CD4-positive, CD25-positive, alpha-beta regulatory T cell (primary cell): Measurements from ENCODE around the gene CENPP. TPM values are rescaled to one million over a fixed set of nuclear protein-coding genes. Genes with fewer than 3 reads are reported as not detected.

Source experiments
- ATAC-seq, 2 donors: fragments of 150-1000 bp; cut with Tn5 transposase; one replicate each; pipeline ENCODE4 v1.10.0; 2021; ENCODE audit warnings: low read depth in 2 of 2, moderate number of reproducible peaks in 2 of 2, moderate library complexity in 1 of 2
- DNase-seq, 3 donors: peaks; one replicate each; pipeline versions ENCODE4 v3.0.0 to v3.0.0-alpha.2; 2012 to 2022; ENCODE audit warnings: mixed read lengths in 1 of 3
- H3K27ac ChIP-seq: one replicate; pipeline ENCODE4 v1.7.0; 2013; ENCODE audit warnings: mild to moderate bottlenecking, low read length; ENCODE audit not compliant: insufficient read depth, poor library complexity, severe bottlenecking
- H3K27me3 ChIP-seq: one replicate; pipeline ENCODE4 v1.7.0; 2013; ENCODE audit warnings: low read length; ENCODE audit not compliant: control insufficient read depth, insufficient read depth
- H3K36me3 ChIP-seq: one replicate; pipeline ENCODE4 v1.7.0; 2013; ENCODE audit warnings: mild to moderate bottlenecking, low read length, moderate library complexity; ENCODE audit not compliant: control insufficient read depth, insufficient read depth
- H3K4me1 ChIP-seq: 2 replicates; pipeline ENCODE4 v1.7.0; 2013; ENCODE audit warnings: mild to moderate bottlenecking, low read length; ENCODE audit not compliant: insufficient read depth, control insufficient read depth, poor library complexity, severe bottlenecking
- H3K4me3 ChIP-seq: one replicate; pipeline ENCODE4 v1.7.0; 2013; ENCODE audit warnings: low read depth, mild to moderate bottlenecking, low read length, moderate library complexity
- H3K9me3 ChIP-seq, 2 experiments: 1 replicate in 1 of 2; 2 replicates in 1 of 2; pipeline ENCODE4 v1.7.0; 2013; ENCODE audit warnings: low read length in 2 of 2, mild to moderate bottlenecking in 1 of 2, moderate library complexity in 1 of 2; ENCODE audit not compliant: control insufficient read depth in 2 of 2
- H3K27ac Mint-ChIP-seq, 3 donors: one replicate each; pipeline ENCODE4 v1.8.0; 2020 to 2022; ENCODE audit warnings: mild to moderate bottlenecking in 3 of 3, mixed read lengths in 3 of 3, moderate library complexity in 2 of 3
- H3K27me3 Mint-ChIP-seq: one replicate; pipeline ENCODE4 v1.8.0; 2022; ENCODE audit warnings: mild to moderate bottlenecking, mixed read lengths
- H3K36me3 Mint-ChIP-seq: one replicate; pipeline ENCODE4 v1.8.0; 2020; ENCODE audit warnings: mixed read lengths
- H3K4me1 Mint-ChIP-seq, 4 donors: one replicate each; pipeline ENCODE4 v1.8.0; 2020 to 2022; ENCODE audit warnings: mixed read lengths in 4 of 4, mild to moderate bottlenecking in 1 of 4
- H3K4me3 Mint-ChIP-seq, 4 donors: one replicate each; pipeline ENCODE4 v1.8.0; 2020 to 2022; ENCODE audit warnings: mild to moderate bottlenecking in 4 of 4, mixed read lengths in 4 of 4, moderate library complexity in 3 of 4
- H3K9me3 Mint-ChIP-seq, 7 donors: one replicate each; pipeline ENCODE4 v1.8.0; 2020 to 2022; ENCODE audit warnings: mixed read lengths in 7 of 7, mild to moderate bottlenecking in 3 of 7, moderate library complexity in 2 of 7
- polyA plus RNA-seq, 4 donors: library from polyadenylated mRNA; unstranded; fragments of 300-500 nt; fragmentation: Illumina TruSeq; gene quantifications; one replicate each; pipeline ENCODE4 v1.2.3, GENCODE V29; 2021
- total RNA-seq: library from RNA; stranded (reverse); gene quantifications from one replicate; pipeline ENCODE4 v1.2.3, GENCODE V29; 2022

CENPP gene
- total and polyA plus RNA-seq, 5 donors from 2014 or later, result 2.7 to 6.1 (median 4.4) TPM

GRCh38 chr9:92612816-92613215, 287.1 kb downstream of the CENPP start:
- Mint-ChIP-seq H3K9me3 (no peaks in the 10 kb centered on the region), H3K4me1 (no peaks in the 10 kb centered on the region), H3K27me3 (no peaks in the 10 kb centered on the region), H3K36me3 (peaks cover 27% of the 10 kb centered on the region), H3K27ac (no peak overlapping the region), H3K4me3 (no peak overlapping the region)
- no peak overlapping the region for H3K27ac ChIP-seq
- DNase-seq (no peak), ATAC-seq (no peak)
- H3K4me3 ChIP-seq, result no peak overlapping the region
- no peaks in the 10 kb centered on the region for H3K4me1 ChIP-seq
- no peaks in the 10 kb centered on the region for H3K27me3 ChIP-seq
- H3K36me3 ChIP-seq, result peaks cover 43% of the 10 kb centered on the region
- no peaks in the 10 kb centered on the region for H3K9me3 ChIP-seq

- DNase-seq (no peak), ATAC-seq (no peak)
- Histone ChIP-seq H3K4me1 (no peaks in the 10 kb centered on the region), H3K27me3 (no peaks in the 10 kb centered on the region), H3K4me3 (no peak overlapping the region), H3K27ac (no peak overlapping the region), H3K36me3 (peaks cover 50% of the 10 kb centered on the region), H3K9me3 (no peaks in the 10 kb centered on the region)
- Mint-ChIP-seq H3K27ac (no peak overlapping the region), H3K36me3 (peaks cover 27% of the 10 kb centered on the region), H3K9me3 (no peaks in the 10 kb centered on the region), H3K27me3 (no peaks in the 10 kb centered on the region), H3K4me1 (no peaks in the 10 kb centered on the region), H3K4me3 (no peak overlapping the region)
Observed at GRCh38 chr9:92613268-92614122, 287.7 kb downstream of the CENPP start.

DNA sequence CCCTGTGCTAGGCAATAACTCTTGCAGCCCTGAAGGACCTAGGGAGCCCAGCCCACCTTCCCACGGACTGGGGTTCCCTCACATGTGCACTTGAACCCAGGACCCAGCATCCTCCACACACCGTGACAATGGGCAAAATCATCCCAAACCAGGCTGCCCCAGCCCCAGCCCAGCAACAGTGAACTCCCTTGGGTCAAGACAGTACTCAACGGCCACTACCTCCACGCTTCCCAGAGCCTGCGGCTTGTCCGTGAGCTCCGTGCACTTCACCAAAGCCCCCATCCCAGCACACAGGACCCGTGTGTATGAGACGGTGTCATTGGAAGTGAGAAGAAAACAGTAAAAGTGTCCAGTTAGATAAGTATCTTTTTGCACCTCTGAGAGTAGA, 288.4 kb downstream of the CENPP start:
- Mint-ChIP-seq H3K4me3 (no peak overlapping the region), H3K27ac (no peak overlapping the region), H3K27me3 (no peaks in the 10 kb centered on the region), H3K9me3 (no peaks in the 10 kb centered on the region), H3K36me3 (peaks cover 33% of the 10 kb centered on the region), H3K4me1 (no peaks in the 10 kb centered on the region)
- Histone ChIP-seq H3K36me3 (peaks cover 56% of the 10 kb centered on the region), H3K4me3 (no peak overlapping the region), H3K9me3 (no peaks in the 10 kb centered on the region), H3K27me3 (no peaks in the 10 kb centered on the region), H3K4me1 (no peaks in the 10 kb centered on the region), H3K27ac (no peak overlapping the region)
- DNase-seq (no peak), ATAC-seq (no peak)

DNA sequence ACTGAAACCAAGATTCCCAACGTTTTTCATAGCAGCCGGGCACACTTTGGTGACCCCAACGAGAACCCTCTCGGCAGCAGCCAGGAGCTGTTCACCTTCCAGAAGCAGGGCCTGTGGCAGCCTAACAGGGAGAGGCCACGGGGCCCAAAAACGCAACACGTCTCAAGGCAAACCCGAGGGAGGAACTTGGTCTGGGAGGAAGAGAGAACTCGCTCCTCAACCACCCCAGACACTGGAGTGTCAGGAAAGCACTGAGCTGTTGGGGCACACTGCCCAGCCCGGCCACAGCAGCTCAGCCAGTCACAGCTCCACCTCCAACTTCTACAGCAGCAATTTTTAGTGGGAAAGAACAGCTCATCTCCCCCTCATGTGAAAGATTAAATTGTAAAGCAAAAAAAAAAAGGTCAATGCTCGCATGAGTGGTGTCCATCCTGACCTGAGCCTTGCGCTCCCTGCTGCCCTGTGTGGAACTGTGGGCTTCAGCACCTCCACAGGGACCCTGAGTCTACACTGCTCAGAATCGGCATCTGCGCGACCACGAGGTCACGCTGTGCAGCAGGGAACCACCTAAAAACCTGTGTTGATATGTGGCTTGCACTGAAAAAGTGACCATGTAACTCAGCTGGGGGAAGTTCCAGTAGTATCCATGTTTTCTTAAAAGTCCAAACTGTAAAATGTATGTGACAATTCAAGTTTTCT, 289.2 kb downstream of the CENPP start:
- peaks cover 34% of the 10 kb centered on the region for H3K36me3 Mint-ChIP-seq

DNA sequence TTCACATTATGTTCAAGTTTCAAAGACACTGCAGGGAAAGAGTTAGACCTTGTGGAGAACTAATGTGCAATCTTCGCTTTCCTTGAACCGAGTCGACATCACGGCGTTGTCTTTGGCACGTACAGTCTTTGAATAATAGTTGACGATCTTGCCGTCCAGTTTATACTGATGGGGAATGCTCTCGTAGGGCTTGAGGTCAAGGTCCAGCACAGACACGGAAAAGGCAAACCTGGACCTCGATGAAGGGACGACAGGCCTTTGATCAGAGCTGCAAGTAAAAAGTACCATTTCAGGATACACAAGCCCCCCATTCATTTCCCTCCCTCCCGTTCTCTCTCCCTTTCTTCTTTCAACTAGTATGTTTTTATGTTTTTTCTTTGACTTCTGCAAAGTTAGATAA, 290.0 kb downstream of the CENPP start:
- H3K27ac ChIP-seq, result no peak overlapping the region
- Mint-ChIP-seq H3K9me3 (no peaks in the 10 kb centered on the region), H3K4me3 (no peak overlapping the region), H3K27me3 (no peaks in the 10 kb centered on the region), H3K4me1 (no peaks in the 10 kb centered on the region), H3K27ac (no peak overlapping the region), H3K36me3 (peaks cover 41% of the 10 kb centered on the region)
- ATAC-seq (no peak), DNase-seq (no peak)
- H3K27me3 ChIP-seq, result no peaks in the 10 kb centered on the region
- peaks cover 62% of the 10 kb centered on the region for H3K36me3 ChIP-seq
- H3K9me3 ChIP-seq, result no peaks in the 10 kb centered on the region
- H3K4me1 ChIP-seq, result no peaks in the 10 kb centered on the region
- no peak overlapping the region for H3K4me3 ChIP-seq

More for the DNA sequence above, 289.2 kb downstream of the CENPP start:
- Mint-ChIP-seq H3K27me3 (no peaks in the 10 kb centered on the region), H3K9me3 (no peaks in the 10 kb centered on the region), H3K27ac (no peak overlapping the region), H3K4me3 (no peak overlapping the region), H3K4me1 (no peaks in the 10 kb centered on the region)
- ATAC-seq (no peak), DNase-seq (no peak)
- Histone ChIP-seq H3K36me3 (peaks cover 59% of the 10 kb centered on the region), H3K4me1 (no peaks in the 10 kb centered on the region), H3K27me3 (no peaks in the 10 kb centered on the region), H3K9me3 (no peaks in the 10 kb centered on the region), H3K4me3 (no peak overlapping the region), H3K27ac (no peak overlapping the region)

GRCh38 chr9:92616199-92616641, 290.5 kb downstream of the CENPP start:
- H3K4me1 Mint-ChIP-seq, result no peaks in the 10 kb centered on the region
- H3K36me3 ChIP-seq, result peaks cover 63% of the 10 kb centered on the region
- H3K4me3 ChIP-seq, result no peak overlapping the region
- H3K36me3 Mint-ChIP-seq, result peaks cover 41% of the 10 kb centered on the region
- no peak overlapping the region for H3K27ac ChIP-seq
- H3K9me3 Mint-ChIP-seq, result no peaks in the 10 kb centered on the region
- DNase-seq (no peak), ATAC-seq (no peak)
- no peak overlapping the region for H3K4me3 Mint-ChIP-seq
- no peaks in the 10 kb centered on the region for H3K4me1 ChIP-seq
- H3K27ac Mint-ChIP-seq, result no peak overlapping the region
- H3K27me3 Mint-ChIP-seq, result no peaks in the 10 kb centered on the region
- no peaks in the 10 kb centered on the region for H3K9me3 ChIP-seq
- H3K27me3 ChIP-seq, result no peaks in the 10 kb centered on the region

GRCh38 chr9:92616655-92617111, 290.9 kb downstream of the CENPP start:
- H3K27me3 ChIP-seq, result no peaks in the 10 kb centered on the region
- Mint-ChIP-seq H3K4me3 (no peak overlapping the region), H3K27ac (no peak overlapping the region), H3K4me1 (no peaks in the 10 kb centered on the region), H3K36me3 (peaks cover 39% of the 10 kb centered on the region), H3K9me3 (no peaks in the 10 kb centered on the region), H3K27me3 (no peaks in the 10 kb centered on the region)
- H3K9me3 ChIP-seq, result no peaks in the 10 kb centered on the region
- H3K4me1 ChIP-seq, result no peaks in the 10 kb centered on the region
- no peak for ATAC-seq
- H3K4me3 ChIP-seq, result no peak overlapping the region
- DNase-seq, result no peak
- peaks cover 61% of the 10 kb centered on the region for H3K36me3 ChIP-seq
- H3K27ac ChIP-seq, result no peak overlapping the region
